Measurements from ENCODE around the gene MPIG6B.
A peak's percentile ranks its signal among the peaks of the same experiment; 100 is the strongest.

Gene MPIG6B

GRCh38 chr6:31723245-31723979 lies at the start of gene MPIG6B:
Gene MPIG6B (plus strand): TSS chr6:31723373. CDS start chr6:31723384, 11 bp downstream.
- no peak for DNase-seq (ENCODE audit: low read depth, low spot score)

DNA sequence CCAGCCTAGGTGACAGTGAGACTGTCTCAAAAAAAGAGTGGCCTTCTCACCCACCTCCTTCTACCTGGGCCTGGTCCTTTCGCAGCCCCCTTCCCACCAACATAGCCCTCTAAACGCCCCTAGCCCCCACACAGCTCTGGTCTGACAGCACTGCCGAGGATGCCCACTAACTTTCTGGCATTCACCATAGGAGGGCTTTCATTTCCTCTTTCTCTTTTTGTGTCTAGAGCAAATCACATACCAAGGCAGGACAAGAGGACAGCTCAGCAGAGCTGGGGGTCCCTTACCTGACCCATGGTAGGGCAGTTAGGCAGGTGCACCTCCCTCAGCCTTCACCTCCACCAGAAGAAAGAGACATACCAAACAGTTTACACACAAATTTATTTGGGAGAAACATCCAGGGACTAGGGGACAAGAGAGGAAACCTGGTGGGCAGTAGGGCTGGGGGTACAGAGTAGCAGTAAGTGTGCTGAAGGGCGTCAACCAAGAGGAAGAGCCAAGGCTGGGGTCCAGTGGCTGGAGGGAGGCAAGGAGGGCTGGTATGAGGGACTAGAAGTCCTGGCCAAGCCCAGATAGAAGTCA lies 46.8 kb upstream of the MPIG6B start:
- DNase-seq (ENCODE audit: low read depth, low spot score), result no peak

DNA sequence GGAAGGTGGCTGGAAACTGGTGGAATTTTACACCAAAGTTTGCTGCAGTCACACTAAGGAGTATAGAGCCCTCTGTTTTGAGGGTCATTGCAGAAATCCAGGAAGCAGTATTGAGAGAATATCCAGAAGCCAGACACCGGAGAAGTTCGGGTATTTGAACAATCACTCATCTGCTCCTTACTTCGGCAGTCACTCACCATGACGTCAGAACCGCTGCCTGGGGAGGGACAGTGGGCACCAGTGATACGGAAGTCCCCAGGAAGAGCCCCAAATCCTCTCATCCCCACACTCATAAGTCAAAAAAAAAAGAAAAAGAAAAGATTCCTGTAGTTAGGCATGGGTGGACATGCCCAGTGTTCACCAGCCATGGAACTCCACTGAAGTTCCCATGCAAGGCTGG lies 46.3 kb upstream of the MPIG6B start:
- no peak for DNase-seq (ENCODE audit: low read depth, low spot score)

GRCh38 chr6:31677955-31678354 lies 45.2 kb upstream of the MPIG6B start:
- no peak for DNase-seq (ENCODE audit: low read depth, low spot score)

- peak; percentile 30 for DNase-seq (ENCODE audit: low read depth, low spot score)
Observed at GRCh38 chr6:31680226-31681134, 42.7 kb upstream of the MPIG6B start, which contains the start of gene LY6G5C. Gene LY6G5C (minus strand): TSS chr6:31681067. CDS start chr6:31680373, 694 bp downstream.

DNA sequence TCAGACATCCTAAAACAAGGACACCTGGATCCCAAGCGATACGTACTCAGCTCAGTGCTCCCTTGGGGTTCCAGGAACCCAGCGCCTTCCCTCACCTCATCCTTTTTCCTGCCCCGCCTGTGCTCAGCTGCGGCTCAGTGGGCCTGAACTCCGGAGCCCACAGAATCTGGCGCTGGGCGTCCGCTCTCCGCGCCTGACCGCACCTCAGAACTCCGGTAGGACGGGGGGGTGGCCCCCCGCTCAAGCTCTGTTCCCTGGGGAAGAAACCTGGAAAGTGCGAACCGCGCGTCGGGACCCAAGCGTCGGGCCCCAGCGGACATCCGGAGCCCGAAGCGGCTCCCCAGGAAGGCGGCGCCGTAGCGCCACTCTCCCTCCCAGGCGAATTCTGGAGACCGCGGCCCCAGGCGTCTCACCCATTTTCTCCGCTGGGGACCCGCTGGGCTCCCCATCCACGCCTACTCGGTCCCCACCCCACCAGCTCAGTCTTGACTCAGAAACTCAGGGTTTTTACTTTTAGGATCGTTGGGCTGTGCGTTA lies 42.0 kb upstream of the MPIG6B start:
- peak; percentile 13 for DNase-seq (ENCODE audit: low read depth, low spot score)

GRCh38 chr6:31683591-31683990 lies 39.6 kb upstream of the MPIG6B start:
- no peak for DNase-seq (ENCODE audit: low read depth, low spot score)

DNA sequence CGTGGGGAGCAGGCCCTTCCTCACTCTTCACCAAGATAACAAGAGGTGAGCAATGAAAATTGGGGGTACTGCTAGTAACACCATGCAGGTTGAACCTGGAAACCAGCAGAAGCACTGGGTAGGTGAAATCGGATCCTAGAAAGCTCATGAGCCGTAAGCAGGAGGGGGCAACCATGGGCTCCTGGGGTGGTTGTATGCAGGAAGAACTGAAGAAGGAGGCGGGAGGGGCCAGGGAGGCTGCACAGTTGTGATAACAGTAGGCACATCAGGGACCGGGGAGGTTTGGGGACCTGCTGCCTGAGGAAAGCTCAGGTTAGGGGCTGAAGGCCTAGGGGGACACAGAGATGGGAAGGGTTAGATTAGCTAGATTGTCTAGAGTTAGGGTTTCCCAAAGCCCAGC lies 36.7 kb upstream of the MPIG6B start:
- DNase-seq (ENCODE audit: low read depth, low spot score), result no peak

DNA sequence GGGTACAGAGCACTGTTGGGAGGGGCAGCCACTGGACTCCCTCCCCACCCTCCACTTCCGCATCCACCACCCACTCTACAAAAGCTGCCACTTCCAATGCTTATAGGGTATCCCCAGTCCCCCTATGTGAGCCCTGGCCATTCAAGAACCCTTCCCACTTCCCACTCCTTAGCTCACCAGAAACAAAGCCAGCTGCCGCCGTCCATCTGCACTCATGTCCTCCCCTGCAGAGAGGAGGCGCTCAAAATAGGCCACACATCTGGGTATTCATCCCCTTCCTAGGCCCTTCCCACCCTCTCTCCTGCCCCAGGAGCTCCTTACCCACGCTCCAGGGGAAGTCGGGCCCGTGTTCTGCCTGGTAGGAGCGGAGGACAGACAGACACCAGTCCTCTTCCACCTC lies 35.9 kb upstream of the MPIG6B start:
- no peak for DNase-seq (ENCODE audit: low read depth, low spot score)

GRCh38 chr6:31687860-31688693 lies 35.1 kb upstream of the MPIG6B start:
- no peak for DNase-seq (ENCODE audit: low read depth, low spot score)

DNA sequence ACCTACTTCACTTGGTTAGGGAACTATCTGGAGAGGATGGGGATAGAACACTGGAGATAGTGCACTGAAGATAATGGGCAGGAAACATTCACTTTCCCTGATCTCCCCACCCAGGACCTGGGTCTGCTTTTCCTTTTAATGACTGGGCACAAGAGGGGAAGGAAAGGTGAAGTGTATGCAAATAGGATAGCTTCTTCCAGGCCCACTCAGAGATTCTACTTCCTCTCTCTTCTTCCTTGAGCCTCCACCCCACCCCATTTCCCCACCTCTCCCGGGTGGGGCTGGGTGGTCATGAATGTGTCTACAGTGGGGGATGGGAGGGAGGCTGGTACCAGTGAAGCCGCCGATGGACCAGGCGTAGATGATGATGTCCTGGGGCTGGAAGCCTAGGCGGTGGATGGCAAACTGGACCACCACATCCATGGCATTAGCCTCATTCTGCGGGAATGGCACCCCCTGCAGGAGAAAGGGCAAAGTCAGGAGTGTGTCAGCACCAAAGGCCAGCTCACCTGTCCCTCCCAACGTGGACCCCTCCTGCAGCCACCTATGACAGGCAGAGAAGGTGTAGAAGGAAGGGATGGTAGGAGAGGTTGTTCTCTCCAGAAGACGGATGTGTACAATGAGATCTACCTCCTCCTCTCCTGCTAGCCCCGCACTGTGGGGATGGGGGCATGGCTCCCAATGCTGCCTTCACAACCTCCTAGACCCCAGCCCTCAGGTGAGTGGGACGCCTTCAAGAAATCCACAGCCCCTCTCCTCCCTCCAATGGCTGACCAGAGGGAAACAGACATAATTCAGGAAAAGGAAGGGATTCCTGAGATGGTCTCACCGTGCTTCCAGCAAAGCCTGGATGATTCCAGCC lies 33.7 kb upstream of the MPIG6B start:
- DNase-seq (ENCODE audit: low read depth, low spot score), result no peak

- DNase-seq (ENCODE audit: low read depth, low spot score), result no peak
Observed at GRCh38 chr6:31690231-31691077, 32.7 kb upstream of the MPIG6B start.

GRCh38 chr6:31691078-31691463 lies 32.1 kb upstream of the MPIG6B start:
- no peak for DNase-seq (ENCODE audit: low read depth, low spot score)

- no peak for DNase-seq (ENCODE audit: low read depth, low spot score)
Observed at GRCh38 chr6:31691564-31692108, 31.5 kb upstream of the MPIG6B start.

DNA sequence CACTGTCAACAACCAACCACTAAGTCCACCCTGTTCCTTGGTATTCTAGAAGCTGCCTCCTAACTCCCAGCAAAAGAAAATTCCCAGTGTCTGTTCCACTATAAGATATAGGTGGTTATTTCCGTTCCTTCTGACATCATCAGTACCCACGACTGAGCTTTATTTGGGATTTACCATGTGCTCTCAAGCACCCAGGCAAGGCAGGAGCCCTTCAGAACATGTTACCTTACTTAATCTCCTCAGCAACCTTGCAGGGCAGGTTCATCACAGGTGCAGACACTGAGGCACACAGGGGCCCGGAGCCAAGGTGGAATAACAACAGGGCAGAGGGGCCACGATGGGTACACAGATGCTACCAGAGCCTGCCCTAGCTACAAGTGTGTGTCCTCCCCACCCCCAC lies 30.8 kb upstream of the MPIG6B start:
- DNase-seq (ENCODE audit: low read depth, low spot score), result no peak

DNA sequence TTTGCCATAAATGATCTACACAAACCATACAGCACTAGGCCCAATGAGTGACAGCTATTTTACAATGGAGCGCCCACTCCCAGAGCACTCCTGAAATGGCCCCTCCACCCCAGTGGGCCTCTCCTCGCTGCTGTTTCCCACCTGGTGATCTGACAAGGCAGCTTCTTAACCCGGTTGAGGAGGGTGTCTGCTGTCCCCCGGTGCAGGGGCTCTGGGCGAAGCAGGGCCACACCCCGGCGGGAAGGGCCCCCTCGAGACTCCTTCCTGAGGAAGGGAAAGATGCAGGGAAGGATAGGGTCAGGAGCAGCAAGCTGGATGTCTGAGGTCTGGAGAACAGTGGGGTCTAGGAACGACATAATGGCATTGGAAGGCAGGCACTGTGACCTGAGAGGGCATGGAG lies 30.3 kb upstream of the MPIG6B start:
- no peak for DNase-seq (ENCODE audit: low read depth, low spot score)

GRCh38 chr6:31693535-31693934 lies 29.6 kb upstream of the MPIG6B start:
- no peak for DNase-seq (ENCODE audit: low read depth, low spot score)

DNA sequence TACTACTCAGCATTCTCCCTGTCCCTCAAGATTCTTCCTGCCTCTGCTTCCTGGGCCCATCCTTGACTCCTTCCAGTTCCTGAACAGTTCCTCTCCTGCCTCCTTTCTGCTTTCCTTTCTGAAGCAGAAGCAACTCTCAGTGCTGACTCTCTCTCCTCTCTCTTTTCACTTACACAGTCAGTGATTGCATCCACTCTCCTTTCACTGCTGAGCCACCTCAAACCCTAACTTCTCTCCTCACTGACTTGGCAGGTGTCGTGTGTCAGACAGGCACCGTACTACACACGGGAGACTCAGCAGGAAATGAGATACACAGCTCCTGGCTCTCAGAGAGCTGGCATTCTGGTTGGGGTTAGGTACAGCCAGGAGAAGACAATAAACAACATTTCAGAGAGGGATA lies 25.6 kb upstream of the MPIG6B start:
- DNase-seq (ENCODE audit: low read depth, low spot score), result no peak

Measured in activated CD4-positive, CD25-positive, alpha-beta regulatory T cell treated with anti-CD3 and anti-CD28 coated beads, Interleukin-2, amount 50 U/mL, for 16 hours (primary cell).